ENCODE results near the gene SUMO1. TPM values are rescaled to one million over a fixed set of nuclear protein-coding genes. Genes with fewer than 3 reads are reported as not detected.

Gene SUMO1
- total and polyA plus RNA-seq, 9 of the 15 experiments (the other 6 are each of a cell fraction or from before 2014, with no cell fraction given) = 63.7 to 292 (median 92.0) TPM

- TF ChIP-seq MGA (IDR thresholded peaks at IDR 0.05) (peak; percentile 16; the same call in 1 of the 2 replicates), MYC (IDR thresholded peaks at IDR 0.05; ENCODE audit: low read depth, low read length) (peak; percentile 93), MYC (CRISPR knock-in tag; IDR thresholded peaks at IDR 0.05; ENCODE audit: borderline replicate concordance, low read depth) (peak; percentile 88; the same call in 1 of the 2 replicates), POU5F1 (IDR thresholded peaks at IDR 0.05; ENCODE audit: borderline replicate concordance, low read depth, low read length, partially characterized antibody) (no peak), ARID1B (IDR thresholded peaks at IDR 0.05) (no peak), CCNT2 (IDR thresholded peaks at IDR 0.05; ENCODE audit: borderline replicate concordance, extremely low read depth, insufficient read length, low read depth, low read length) (no peak), NCOR1 (IDR thresholded peaks at IDR 0.05) (peak; percentile 17), ZNF232 (CRISPR knock-in tag; IDR thresholded peaks at IDR 0.05) (peak; percentile 75; the same call in 1 of the 2 replicates), ZNF133 (CRISPR knock-in tag; IDR thresholded peaks at IDR 0.05) (no peak), STAT6 (CRISPR knock-in tag; IDR thresholded peaks at IDR 0.05) (no peak), HDAC1 (IDR thresholded peaks at IDR 0.05) (peak in 1 of 2 experiments; percentile 89; a peak in 2 of 4 replicates)
Observed at GRCh38 chr2:202265467-202266277, 27.3 kb upstream of the SUMO1 start, which contains the start of gene NOP58 (continued).

Data from K562 (cell line).